Effector memory CD4-positive, alpha-beta T cell (primary cell): ENCODE measurements around the gene OAS2.

Experiments
- DNase-seq, 3 donors: peaks; one replicate each; pipeline ENCODE4 v3.0.0-alpha.2; 2020
- H3K27ac ChIP-seq: 2 replicates; pipeline ENCODE4 v1.7.0; 2013; ENCODE audit warnings: mild to moderate bottlenecking, low read length, moderate library complexity; ENCODE audit not compliant: insufficient read depth, poor library complexity, severe bottlenecking
- H3K27me3 ChIP-seq: replicated peaks from 2 replicates; pipeline ENCODE4 v1.7.0; 2013; ENCODE audit warnings: mild to moderate bottlenecking, low read length; ENCODE audit not compliant: insufficient read depth, control insufficient read depth, poor library complexity, severe bottlenecking
- H3K36me3 ChIP-seq: 2 replicates; pipeline ENCODE4 v1.7.0; 2013; ENCODE audit warnings: mild to moderate bottlenecking, low read length, moderate library complexity; ENCODE audit not compliant: control insufficient read depth, insufficient read depth
- H3K4me1 ChIP-seq: 2 replicates; pipeline ENCODE4 v1.7.0; 2013; ENCODE audit warnings: low read length, mild to moderate bottlenecking; ENCODE audit not compliant: control insufficient read depth, insufficient read depth, poor library complexity, severe bottlenecking
- H3K4me3 ChIP-seq: 2 replicates; pipeline ENCODE4 v1.7.0; 2013; ENCODE audit warnings: low read length, low read depth, mild to moderate bottlenecking; ENCODE audit not compliant: insufficient read depth, poor library complexity, severe bottlenecking
- H3K9me3 ChIP-seq: 2 replicates; pipeline ENCODE4 v1.7.0; 2013; ENCODE audit warnings: mild to moderate bottlenecking, low read length, moderate library complexity; ENCODE audit not compliant: control insufficient read depth

Gene OAS2

GRCh38 chr12:112938751-112939150 lies 39.6 kb upstream of the OAS2 start:
- Histone ChIP-seq H3K36me3 (peaks cover 12% of the 10 kb centered on the region), H3K4me3 (peak overlapping the region; percentile 83), H3K4me1 (peaks cover 19% of the 10 kb centered on the region), H3K9me3 (no peaks in the 10 kb centered on the region), H3K27me3 (no peaks in the 10 kb centered on the region), H3K27ac (peak overlapping the region; percentile 66)
- no peak for DNase-seq

- H3K4me3 ChIP-seq: peak overlapping the region; percentile 53
- peak overlapping the region; percentile 42 for H3K27ac ChIP-seq
- DNase-seq: no peak
- H3K9me3 ChIP-seq: no peaks in the 10 kb centered on the region
- H3K27me3 ChIP-seq: no peaks in the 10 kb centered on the region
- peaks cover 19% of the 10 kb centered on the region for H3K4me1 ChIP-seq
- H3K36me3 ChIP-seq: peaks cover 20% of the 10 kb centered on the region
Measured at GRCh38 chr12:112939761-112940381, 38.4 kb upstream of the OAS2 start.

GRCh38 chr12:112941528-112942335 lies 36.6 kb upstream of the OAS2 start:
- Histone ChIP-seq H3K36me3 (peaks cover 29% of the 10 kb centered on the region), H3K4me1 (peaks cover 16% of the 10 kb centered on the region), H3K4me3 (no peak overlapping the region), H3K27ac (no peak overlapping the region), H3K27me3 (no peaks in the 10 kb centered on the region), H3K9me3 (no peaks in the 10 kb centered on the region)
- DNase-seq: no peak

- no peak for DNase-seq
- no peaks in the 10 kb centered on the region for H3K9me3 ChIP-seq
- H3K4me1 ChIP-seq: peaks cover 16% of the 10 kb centered on the region
- H3K27me3 ChIP-seq: no peaks in the 10 kb centered on the region
- H3K36me3 ChIP-seq: peaks cover 37% of the 10 kb centered on the region
- H3K27ac ChIP-seq: no peak overlapping the region
- no peak overlapping the region for H3K4me3 ChIP-seq
Measured at GRCh38 chr12:112942572-112942971, 35.7 kb upstream of the OAS2 start.

GRCh38 chr12:112944024-112944690 lies 34.2 kb upstream of the OAS2 start:
- Histone ChIP-seq H3K27me3 (no peaks in the 10 kb centered on the region), H3K4me1 (peaks cover 12% of the 10 kb centered on the region), H3K4me3 (no peak overlapping the region), H3K36me3 (peaks cover 50% of the 10 kb centered on the region), H3K9me3 (no peaks in the 10 kb centered on the region), H3K27ac (no peak overlapping the region)
- no peak for DNase-seq

GRCh38 chr12:112945515-112945914 lies 32.8 kb upstream of the OAS2 start:
- no peaks in the 10 kb centered on the region for H3K9me3 ChIP-seq
- no peaks in the 10 kb centered on the region for H3K27me3 ChIP-seq
- H3K4me3 ChIP-seq: no peak overlapping the region
- DNase-seq: no peak
- peaks cover 50% of the 10 kb centered on the region for H3K36me3 ChIP-seq
- no peak overlapping the region for H3K27ac ChIP-seq
- H3K4me1 ChIP-seq: peaks cover under 1% of the 10 kb centered on the region

GRCh38 chr12:112946236-112947000 lies 31.9 kb upstream of the OAS2 start:
- Histone ChIP-seq H3K27me3 (no peaks in the 10 kb centered on the region), H3K27ac (no peak overlapping the region), H3K9me3 (no peaks in the 10 kb centered on the region), H3K36me3 (peaks cover 48% of the 10 kb centered on the region), H3K4me3 (no peak overlapping the region), H3K4me1 (no peaks in the 10 kb centered on the region)
- no peak for DNase-seq

- no peak overlapping the region for H3K27ac ChIP-seq
- no peak overlapping the region for H3K4me3 ChIP-seq
- no peaks in the 10 kb centered on the region for H3K4me1 ChIP-seq
- no peaks in the 10 kb centered on the region for H3K9me3 ChIP-seq
- H3K36me3 ChIP-seq: peaks cover 41% of the 10 kb centered on the region
- H3K27me3 ChIP-seq: no peaks in the 10 kb centered on the region
- DNase-seq: no peak
Measured at GRCh38 chr12:112947314-112947713, 31.0 kb upstream of the OAS2 start.

GRCh38 chr12:112947761-112948160 lies 30.6 kb upstream of the OAS2 start:
- Histone ChIP-seq H3K4me3 (no peak overlapping the region), H3K9me3 (no peaks in the 10 kb centered on the region), H3K27me3 (no peaks in the 10 kb centered on the region), H3K36me3 (peaks cover 44% of the 10 kb centered on the region), H3K27ac (no peak overlapping the region), H3K4me1 (no peaks in the 10 kb centered on the region)
- DNase-seq: no peak
